ENCODE results near the gene KCNH8.

DNA sequence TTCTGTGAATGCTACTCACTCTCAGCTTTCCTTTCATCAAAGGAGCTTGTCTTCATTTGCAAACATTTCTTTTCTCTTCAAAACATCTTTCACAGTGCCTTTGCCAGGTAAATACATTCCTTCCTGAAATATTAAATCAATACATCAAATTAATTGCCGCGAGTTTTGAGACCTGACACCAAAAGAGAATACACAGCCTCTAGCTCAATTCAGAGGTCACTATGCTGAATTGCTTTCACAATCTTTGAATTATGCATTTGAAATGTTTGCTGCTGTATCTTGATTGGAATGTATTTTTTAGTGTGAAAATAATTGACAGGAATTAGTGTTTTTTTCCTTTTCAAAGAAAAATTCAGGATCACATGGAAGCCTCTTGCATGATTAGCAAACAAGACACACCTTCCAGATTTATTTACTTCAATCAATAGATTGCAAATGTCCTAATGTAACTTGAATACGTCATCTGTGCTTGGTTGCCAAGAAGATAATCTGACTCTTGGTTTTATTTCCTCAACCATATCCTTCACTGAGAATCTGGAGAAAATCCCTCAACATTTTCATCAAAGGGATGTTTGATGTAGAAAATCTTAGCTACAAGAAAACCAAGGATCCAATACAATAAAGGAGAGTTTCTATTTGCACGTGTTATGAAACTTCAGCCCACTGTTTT is 83.6 kb downstream of the KCNH8 start:
- TF ChIP-seq POLR2AphosphoS5 (IDR thresholded peaks at IDR 0.05; ENCODE audit: low read length): no peak
- TF ChIP-seq, protein P1, sequence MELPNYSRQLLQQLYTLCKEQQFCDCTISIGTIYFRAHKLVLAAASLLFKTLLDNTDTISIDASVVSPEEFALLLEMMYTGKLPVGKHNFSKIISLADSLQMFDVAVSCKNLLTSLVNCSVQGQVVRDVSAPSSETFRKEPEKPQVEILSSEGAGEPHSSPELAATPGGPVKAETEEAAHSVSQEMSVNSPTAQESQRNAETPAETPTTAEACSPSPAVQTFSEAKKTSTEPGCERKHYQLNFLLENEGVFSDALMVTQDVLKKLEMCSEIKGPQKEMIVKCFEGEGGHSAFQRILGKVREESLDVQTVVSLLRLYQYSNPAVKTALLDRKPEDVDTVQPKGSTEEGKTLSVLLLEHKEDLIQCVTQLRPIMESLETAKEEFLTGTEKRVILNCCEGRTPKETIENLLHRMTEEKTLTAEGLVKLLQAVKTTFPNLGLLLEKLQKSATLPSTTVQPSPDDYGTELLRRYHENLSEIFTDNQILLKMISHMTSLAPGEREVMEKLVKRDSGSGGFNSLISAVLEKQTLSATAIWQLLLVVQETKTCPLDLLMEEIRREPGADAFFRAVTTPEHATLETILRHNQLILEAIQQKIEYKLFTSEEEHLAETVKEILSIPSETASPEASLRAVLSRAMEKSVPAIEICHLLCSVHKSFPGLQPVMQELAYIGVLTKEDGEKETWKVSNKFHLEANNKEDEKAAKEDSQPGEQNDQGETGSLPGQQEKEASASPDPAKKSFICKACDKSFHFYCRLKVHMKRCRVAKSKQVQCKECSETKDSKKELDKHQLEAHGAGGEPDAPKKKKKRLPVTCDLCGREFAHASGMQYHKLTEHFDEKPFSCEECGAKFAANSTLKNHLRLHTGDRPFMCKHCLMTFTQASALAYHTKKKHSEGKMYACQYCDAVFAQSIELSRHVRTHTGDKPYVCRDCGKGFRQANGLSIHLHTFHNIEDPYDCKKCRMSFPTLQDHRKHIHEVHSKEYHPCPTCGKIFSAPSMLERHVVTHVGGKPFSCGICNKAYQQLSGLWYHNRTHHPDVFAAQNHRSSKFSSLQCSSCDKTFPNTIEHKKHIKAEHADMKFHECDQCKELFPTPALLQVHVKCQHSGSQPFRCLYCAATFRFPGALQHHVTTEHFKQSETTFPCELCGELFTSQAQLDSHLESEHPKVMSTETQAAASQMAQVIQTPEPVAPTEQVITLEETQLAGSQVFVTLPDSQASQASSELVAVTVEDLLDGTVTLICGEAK (IDR thresholded peaks at IDR 0.05; ENCODE audit: borderline replicate concordance): no peak
- TF ChIP-seq RAD21 (IDR thresholded peaks at IDR 0.05; ENCODE audit: insufficient read depth, low read depth, low read length): no peak
- TF ChIP-seq, protein P2, sequence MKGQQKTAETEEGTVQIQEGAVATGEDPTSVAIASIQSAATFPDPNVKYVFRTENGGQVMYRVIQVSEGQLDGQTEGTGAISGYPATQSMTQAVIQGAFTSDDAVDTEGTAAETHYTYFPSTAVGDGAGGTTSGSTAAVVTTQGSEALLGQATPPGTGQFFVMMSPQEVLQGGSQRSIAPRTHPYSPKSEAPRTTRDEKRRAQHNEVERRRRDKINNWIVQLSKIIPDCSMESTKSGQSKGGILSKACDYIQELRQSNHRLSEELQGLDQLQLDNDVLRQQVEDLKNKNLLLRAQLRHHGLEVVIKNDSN (IDR thresholded peaks at IDR 0.05; ENCODE audit: borderline replicate concordance, extremely low read length, insufficient read depth, low read depth, low read length): no peak
- TF ChIP-seq, protein P3, sequence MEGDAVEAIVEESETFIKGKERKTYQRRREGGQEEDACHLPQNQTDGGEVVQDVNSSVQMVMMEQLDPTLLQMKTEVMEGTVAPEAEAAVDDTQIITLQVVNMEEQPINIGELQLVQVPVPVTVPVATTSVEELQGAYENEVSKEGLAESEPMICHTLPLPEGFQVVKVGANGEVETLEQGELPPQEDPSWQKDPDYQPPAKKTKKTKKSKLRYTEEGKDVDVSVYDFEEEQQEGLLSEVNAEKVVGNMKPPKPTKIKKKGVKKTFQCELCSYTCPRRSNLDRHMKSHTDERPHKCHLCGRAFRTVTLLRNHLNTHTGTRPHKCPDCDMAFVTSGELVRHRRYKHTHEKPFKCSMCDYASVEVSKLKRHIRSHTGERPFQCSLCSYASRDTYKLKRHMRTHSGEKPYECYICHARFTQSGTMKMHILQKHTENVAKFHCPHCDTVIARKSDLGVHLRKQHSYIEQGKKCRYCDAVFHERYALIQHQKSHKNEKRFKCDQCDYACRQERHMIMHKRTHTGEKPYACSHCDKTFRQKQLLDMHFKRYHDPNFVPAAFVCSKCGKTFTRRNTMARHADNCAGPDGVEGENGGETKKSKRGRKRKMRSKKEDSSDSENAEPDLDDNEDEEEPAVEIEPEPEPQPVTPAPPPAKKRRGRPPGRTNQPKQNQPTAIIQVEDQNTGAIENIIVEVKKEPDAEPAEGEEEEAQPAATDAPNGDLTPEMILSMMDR (IDR thresholded peaks at IDR 0.05 in 2 of 3, conservative IDR thresholded peaks at IDR 0.05 in 1 of 3; ENCODE audit: control insufficient read depth in 2 of 3, extremely low read depth in 1 of 3, insufficient read depth in 1 of 3, low read depth in 3 of 3, low read length in 3 of 3): no peak
- TF ChIP-seq MEF2A (IDR thresholded peaks at IDR 0.05; ENCODE audit: insufficient read depth, low read depth, low read length): no peak
- no peak for TF ChIP-seq JUND (IDR thresholded peaks at IDR 0.05; ENCODE audit: low read depth, low read length)
- TF ChIP-seq RFX5 (IDR thresholded peaks at IDR 0.05; ENCODE audit: low read depth, low read length): no peak
- TF ChIP-seq, protein P4, sequence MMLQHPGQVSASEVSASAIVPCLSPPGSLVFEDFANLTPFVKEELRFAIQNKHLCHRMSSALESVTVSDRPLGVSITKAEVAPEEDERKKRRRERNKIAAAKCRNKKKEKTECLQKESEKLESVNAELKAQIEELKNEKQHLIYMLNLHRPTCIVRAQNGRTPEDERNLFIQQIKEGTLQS (IDR thresholded peaks at IDR 0.05; ENCODE audit: borderline replicate concordance, extremely low read depth, low read depth, low read length): no peak
